GM21825 (cell line): ENCODE measurements around the gene CMKLR1.

Experiments
- ATAC-seq: cut with Tn5 transposase; IDR thresholded peaks from one replicate; pipeline ENCODE4 v1.9.1; 2021; ENCODE audit warnings: mild to moderate bottlenecking, moderate library complexity; ENCODE audit not compliant: unreplicated experiment

Gene CMKLR1

DNA sequence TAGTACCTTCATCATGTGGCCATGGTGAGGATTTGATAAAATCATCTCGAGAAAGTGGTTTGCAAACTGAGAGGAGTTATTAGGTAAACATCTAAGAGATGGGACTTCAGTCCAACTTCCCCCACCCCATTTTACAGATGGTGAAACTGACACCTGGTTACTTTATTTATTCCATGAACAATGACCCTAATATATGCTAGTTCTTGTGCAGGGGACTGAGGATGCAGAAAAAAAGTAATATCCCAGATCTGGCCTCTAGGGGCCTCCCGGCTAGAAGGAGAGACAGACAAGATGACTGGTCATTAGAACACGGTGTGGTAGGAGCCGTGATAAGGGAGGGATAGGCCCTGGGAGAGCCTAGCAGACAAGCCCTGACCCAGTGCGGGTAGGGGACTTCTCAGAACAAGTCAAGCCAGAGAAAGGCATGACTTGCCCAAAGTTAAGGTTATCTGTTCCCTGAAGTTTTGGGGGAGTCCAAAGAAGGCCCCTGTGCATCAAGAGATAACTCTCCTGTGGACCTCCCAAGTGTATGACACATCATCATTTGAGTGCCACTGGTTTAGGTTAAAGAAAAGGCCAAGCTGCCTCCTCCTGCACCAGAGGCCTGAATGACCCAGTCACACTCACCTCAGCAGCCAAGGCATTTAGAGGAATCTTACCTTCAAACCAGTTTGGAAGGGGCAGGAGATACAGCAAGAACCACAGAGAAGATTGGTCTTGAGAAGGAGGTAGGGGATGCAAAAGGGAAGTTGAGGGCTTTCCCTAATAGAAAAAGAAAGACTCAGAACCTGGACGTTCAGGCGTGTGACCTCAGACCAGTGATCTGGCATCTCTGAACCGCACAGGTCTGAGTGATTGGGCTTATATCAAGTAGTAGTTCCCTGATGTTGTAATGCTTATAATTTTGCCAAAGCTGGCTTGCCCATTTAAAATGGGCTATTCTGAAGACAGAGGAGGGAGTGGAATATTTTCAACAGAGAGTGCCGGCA lies 1.6 kb downstream of the CMKLR1 start:
- ATAC-seq = no peak

DNA sequence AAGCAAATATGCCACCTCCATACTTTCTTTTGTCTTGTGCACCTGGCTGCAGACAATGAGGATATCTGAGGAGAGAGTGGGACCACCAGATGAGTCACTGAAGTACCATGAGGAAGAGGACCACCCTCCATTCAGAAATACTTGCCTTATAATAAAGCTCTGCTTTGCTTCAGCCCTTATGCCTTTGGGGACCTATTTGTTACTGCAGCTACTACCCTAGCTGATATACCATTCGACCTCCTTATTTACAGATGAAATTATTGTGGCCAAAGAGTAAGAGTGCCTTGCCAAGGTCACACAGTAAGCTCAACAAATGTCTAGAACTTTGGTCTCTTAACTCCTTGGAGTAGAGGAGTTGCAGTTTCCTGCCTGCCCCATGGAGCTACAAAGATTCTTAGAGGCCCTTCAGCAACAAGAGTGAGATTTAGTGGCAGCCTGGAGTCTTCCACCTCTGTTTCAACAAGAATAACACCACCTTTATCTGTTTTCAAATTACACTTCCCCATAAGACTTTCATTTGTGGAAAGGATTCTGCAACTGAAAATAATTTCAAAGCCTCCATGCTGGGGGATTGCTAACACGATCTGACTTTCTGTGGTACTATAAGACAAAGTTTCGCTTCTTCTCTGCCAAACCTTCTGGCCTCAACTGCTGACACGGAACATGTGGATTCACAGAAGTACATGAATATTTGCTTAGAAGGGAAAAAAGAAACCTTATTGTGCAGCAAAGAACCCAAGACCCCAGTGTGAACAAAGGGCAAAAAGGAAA lies 3.6 kb downstream of the CMKLR1 start:
- peak; percentile 46 for ATAC-seq

DNA sequence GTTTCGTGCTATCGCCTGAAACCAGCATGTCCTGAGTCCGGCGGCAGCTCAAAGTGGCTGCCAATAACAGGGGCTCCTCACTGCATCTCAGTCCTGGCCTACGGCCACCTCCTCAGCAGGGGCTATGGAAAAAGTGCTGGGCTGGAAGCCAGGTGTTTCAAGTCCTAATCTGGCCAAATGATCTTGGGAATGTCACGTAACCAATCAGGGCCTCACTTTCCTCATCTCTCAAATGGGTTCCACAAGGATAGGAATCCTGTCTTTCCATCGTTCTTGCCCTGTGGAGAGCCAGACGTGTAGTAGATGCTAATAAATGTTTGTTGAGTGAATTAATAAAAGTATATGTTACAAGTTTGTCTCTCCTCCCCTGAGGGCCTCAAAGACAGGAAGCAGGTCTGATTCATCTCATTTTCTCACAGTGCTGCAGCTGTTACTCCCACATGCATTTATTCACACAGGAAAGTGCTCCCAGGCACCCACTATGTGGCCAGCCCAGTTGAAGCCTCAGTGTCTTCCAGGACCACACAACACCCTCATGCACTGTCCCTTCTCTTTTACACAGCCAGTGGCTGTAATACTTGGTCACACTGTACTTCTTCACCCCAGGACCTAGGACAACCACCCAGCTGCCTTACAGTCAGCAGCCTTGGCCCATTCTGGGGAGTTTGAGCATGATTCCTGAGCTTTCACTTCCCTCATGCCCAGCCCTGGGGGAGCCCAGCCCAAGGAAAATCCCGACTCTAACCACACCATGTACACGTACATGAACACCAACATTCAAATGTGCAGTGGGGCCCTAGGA lies 5.0 kb downstream of the CMKLR1 start:
- peak; percentile 51 for ATAC-seq

DNA sequence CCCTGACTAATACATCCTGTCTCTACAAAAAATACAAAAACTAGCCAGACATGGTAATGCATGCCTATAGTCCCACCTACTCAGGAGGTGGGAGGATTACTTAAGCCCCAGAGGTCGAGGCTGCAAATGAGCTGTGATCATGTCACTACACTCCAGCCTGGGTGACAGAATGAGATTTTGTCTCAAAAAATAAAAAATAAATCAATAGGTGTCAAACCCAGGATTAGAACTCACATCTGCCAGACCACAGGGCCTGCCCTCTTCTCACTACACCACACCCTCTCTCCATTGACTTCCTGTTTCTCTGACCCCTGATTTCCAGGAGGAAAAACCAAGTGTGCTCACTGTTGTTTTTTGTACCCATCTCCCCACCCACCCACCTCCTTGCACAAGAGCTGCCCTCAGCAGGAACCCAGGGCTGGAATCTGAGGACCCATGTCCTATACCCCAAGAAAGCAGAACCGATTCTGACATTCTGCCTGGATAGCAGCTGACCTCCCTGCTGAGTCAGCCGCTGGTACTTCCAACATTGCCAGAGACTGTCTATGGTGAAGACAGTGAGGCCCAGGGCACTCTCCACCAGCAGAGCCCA lies 6.2 kb downstream of the CMKLR1 start:
- ATAC-seq = no peak

DNA sequence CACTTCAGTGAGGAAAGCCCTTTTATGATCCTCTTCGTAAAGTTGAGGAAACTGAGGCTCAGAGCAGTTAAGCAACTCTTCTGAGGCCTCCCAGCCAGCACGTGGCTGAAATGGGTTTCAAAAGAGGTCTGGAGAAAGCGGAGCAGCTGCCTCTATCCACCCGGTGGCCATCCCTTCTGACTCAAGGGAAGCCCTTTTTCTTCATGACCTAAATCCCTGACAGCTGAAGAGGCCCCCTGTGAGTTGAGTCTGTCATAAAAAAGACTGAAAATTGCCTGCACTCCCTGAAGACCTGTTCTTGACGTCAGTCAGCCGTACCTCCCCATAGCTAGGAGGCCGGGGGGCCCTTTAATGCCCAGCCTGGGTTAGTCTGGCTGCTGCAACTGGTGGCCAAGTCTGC lies 10.7 kb downstream of the CMKLR1 start:
- ATAC-seq = no peak

DNA sequence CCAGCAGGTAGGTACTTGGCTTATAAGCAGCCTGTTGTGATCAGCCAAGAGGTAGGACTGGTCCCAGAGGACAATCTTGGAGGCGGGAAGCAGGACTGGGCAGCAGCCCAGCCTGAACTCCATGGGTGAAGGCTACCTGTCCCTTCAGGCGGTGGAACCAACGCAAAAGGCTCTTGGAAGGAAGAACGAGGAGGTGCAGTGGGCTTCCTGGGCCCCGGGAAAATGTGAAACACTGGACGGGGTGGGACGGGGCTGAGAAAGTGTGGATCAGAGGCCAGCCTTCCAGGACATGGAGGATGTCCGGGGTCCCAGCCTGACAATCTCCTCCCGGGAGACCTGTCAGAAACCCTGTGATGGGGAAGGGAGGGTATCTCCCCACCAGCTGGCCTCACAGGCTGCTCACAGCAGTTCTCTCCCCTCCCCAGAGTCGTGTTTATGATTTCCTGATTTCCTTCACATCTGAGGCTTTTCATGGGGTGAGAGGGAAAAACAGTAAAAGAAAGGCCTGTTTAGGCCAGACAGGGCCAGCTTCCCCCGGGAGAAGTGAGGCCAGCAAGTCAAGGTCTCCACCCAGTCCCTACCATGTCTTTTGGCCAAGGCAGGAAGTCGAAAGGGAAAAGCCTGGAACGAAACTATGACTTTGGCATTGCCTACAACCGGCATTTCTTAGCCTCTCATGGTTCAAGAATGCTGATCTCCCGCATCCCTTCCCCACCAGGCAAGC lies 11.3 kb downstream of the CMKLR1 start:
- ATAC-seq = no peak

DNA sequence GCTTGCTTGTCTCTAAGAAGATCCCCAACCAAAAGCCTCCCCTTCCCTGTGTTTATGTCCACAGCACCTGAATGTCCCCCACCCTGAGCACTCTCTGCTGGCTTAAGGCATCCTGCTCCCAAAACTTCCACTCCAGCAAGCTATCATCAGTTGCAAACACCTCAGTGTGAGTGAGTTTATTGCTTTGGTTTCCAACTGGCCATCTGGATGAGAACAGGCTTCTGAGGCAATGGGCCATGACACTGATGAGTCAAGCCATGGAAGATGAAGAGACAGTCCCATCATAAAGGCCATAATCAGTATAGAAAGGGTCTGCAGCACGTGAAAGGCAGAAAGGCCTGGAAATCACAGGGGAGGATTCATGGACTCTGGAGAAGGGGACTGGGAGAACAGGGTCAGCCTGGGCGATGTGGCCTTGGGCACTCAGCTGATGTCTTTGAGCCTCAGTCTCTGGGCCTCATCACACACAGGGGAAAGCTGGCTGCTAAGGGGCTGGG lies 12.8 kb downstream of the CMKLR1 start:
- no peak for ATAC-seq

DNA sequence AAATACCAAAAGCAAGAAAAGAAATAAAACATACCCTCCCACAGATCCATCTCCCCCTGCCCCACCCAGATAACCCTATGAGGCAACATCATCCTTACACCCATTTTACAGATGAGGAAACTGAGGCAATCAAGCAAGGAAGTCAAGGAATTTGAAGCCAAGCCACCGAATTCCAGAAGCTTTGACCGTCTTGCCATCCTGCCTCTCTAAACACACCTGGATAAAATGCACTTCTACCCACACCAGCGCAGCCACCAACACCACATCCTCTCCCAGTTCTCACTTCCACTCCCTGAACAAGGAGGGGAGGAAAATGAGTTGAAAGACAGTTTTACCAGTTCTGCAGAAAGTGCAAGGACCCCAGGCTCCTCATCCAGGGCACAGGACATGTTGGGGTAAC lies 13.6 kb downstream of the CMKLR1 start:
- no peak for ATAC-seq

DNA sequence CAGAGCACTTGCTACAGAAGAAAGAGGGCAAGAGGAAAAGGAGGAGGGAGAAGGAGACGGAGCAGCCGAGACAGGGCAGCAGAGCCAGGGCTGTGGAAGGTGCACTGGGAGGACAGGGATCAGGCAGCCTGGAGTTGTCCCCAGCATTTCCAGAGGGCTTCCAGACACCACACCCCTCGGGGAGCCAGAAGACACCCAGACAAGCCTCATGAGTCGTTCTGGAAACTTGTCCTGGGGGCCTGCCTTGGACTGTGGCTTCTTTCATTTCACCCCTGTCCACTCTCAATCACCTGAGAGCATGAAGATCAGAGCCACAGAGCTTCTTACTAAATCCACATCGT lies 14.1 kb downstream of the CMKLR1 start:
- no peak for ATAC-seq

DNA sequence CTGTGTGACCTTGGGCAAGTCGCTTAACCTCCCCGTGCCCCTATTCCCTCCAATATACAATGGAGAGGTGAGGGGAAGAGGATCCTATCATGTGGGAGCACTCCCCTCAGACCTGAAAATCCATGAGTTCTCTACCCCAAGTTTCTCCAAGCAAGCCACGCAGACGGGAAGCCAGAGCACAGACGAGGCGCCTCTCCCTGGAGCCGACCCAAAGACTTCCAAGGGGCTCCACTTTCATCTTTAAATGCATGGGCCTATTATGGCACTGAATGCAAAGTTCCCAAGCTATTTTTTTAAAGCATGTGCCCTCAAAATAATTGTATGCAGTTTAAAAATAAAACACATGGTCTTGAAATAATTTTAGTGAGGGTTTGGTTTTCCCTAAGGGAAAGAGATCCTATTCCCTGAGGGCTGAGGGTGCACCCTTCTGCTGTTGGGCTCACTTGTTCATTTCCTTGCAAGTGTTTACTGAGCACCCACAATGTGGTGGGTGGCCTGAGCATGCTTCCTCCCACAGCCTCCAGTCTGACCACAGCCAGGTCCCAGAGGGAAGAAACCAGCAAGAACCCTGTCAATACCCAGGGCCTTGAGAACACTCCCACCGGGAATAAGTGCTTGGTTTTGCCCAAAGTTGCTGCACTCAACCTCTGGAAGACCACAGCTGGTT lies 14.6 kb downstream of the CMKLR1 start:
- no peak for ATAC-seq

DNA sequence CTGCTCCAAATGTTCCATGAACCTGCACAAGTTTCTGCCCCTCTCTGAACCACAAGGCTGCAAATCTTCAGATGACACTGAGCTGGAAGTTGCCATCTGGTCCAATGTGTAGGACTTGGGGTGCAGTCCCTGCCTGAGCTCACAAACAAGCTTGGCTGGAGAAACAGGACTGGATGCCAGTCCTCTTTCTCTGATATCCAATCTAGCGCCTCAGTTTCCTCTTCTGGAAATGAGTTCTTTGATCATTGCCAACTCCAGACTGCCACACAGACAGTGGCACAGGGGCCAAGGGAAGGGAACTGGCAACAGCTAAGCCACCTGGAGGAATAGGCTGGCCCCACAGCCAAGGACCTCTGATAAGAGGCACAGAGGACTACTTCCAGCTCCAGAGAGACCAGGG lies 15.5 kb downstream of the CMKLR1 start:
- ATAC-seq = no peak

DNA sequence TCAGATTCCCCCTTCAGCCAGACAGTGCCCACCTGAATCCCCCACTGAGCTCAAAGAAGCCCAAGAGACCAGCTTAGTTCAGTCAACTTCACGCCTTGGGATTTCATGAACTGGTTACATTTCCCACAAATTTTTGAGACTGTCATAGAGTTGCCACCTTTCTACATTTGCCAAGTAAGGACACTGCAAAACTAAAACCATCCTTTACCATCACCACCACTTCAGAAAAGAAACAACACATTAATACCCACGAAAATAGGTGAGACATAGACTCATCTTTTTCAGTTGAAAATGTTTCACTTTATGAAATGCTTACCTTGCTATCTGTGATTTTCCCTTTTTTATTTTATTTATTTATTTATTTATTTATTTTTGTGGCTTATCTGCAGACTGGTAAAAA lies 16.1 kb downstream of the CMKLR1 start:
- no peak for ATAC-seq

DNA sequence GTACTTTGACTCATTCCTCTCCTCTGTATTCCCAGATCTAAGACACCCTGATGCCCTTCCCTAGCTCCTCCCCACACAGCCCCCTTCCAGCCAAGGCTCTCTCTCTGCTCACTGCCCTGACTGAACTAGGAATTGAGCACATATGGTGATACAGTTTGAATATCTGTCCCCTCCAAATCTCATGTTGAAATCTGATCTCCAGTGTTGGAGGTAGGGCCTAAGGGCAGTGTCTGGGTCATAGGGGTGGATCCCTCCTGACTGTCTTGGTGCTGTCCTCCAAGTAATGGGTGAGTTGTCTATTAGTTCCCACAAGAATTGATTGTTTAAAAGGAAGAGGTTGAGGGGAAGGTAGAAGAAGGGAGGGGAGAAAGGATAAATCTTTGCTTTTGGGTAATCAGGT lies 17.4 kb downstream of the CMKLR1 start:
- no peak for ATAC-seq

DNA sequence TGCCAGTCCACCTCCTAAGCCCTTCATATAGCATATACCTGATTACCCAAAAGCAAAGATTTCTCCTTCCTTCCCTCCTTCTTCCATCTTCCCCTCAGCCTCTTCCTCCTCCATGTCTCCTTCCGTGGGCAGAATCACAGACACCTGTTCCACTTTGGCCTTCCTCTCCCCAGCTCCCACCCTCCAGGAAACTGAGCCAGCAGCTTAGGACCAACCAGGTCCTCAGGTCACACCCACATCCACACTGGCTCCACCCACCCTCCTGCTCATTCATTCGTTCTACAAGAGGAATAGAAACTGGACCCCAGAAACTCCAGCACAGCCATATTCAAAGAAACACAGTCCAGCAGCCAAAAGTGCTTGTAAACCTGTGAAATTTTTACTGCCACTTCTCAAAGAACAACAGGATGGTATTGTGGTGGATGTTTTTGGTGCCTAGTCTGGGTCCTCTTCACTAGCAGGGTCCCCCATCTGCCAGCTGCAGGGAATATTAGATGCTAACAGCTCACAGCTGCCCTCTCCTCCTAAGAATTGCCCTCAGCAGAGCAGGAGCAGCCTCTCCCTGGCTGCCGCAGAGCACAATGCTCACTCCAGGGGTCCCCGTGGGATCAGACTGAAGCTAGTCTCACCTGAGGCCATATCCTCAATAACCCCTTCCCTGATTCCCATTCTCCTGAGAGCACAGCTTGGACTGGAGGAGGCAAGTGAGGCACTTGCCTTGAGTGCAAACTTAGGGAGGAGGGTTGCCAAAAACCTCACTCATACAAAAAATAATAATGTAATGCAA lies 18.4 kb downstream of the CMKLR1 start:
- no peak for ATAC-seq

DNA sequence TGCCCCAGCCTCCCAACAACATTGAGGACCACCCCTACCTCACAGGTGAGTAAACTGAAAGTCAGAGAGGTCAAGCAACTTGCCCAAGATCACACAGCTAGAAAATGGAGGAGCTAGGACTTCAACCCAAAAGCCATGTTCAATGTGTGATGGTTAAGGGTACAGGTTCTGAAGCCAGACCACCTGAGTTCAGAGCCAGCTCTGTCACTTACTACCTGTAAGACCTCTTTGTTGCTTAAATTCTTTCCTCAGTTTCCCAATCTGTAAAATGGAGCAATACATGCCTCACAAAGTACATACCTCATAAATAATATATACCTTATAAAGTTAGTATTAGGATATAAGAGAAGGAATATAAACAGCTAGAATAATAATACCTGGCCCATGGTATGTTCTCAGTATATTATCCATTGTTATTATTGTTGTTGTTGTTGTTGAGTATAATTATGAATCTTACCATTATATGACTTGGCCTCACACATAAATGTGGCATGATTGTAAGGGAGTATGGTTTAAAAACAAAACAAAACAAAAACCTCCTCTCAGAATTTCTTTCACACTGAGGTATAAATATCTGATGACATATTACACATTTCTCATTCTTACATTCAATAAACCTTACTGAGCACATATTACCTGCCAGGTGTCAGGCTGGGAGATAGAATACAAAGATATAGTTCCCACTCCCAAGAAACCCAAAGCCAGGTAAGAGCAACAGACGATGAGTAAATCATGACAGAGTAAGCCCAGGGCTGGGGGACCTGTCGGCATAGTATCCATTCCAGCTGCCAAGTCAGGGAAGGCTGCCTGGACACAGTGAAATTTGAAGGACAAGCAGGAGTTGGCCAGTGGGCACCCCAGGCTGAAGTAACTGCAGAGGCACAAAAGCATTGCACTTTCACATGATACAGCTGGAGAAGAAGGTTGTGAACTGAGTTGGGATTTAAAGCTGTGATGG lies 19.6 kb downstream of the CMKLR1 start:
- ATAC-seq = no peak

DNA sequence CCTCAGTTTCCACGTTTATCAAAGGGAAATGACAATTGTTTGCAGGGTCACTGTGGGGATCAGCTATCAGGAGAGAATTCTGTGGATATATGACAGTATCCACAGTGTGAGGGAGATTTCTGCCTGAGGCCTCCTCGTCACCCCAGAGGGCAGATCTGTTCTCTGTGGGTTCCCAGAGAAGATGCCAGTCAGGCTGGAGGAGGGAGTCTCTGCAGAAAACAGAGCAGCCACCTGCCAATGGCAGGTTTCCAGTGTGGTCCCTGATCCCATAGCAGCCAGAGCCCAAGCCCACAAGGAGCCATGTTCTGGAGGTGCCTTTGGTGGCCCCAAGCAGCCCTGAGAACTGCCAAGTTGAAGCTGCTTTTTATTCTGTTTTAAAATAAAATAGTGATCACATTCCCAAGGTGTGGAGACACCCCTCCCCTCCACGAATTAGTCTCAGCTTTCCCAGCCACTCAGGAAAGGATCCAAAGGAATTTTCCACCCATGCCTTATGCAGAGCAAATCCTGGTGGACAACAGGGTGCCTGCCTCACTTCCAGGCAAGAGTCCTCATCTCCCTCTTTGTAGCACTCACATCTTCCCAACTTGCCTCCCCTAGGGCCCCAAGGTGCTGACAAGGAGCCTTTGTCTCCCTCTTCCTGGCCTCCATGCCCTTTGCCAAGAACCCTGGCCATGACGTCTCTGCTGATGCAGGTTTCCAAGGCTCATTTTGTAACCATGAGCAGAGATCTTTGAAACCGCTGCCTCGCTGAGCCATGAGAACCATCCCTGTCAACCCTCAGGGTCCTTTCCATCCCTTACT lies 20.4 kb downstream of the CMKLR1 start:
- no peak for ATAC-seq
